ENCODE data around the gene FBLN2.

The FBLN2 gene

GRCh38 chr3:13532085-13532484, 16.8 kb upstream of the FBLN2 start:
- no peaks in the 10 kb centered on the region for H3K4me1 ChIP-seq (ENCODE audit: control insufficient read depth in 1 of 2, insufficient read depth in 1 of 2, low read depth in 1 of 2, low read length in 1 of 2)
- H3K27ac ChIP-seq, result no peak overlapping the region
- peaks cover 4% of the 10 kb centered on the region for H3K27me3 ChIP-seq
- H3K36me3 ChIP-seq, result no peaks in the 10 kb centered on the region
- H3K9me3 ChIP-seq, result no peaks in the 10 kb centered on the region
- H3K4me3 ChIP-seq (ENCODE audit: low read depth in 1 of 2, low read length in 1 of 2), result no peak overlapping the region
- TF ChIP-seq CTCF (IDR thresholded peaks at IDR 0.05), result no peak

- Histone ChIP-seq H3K27me3 (peaks cover 8% of the 10 kb centered on the region), H3K36me3 (no peaks in the 10 kb centered on the region), H3K4me1 (ENCODE audit: control insufficient read depth in 1 of 2, insufficient read depth in 1 of 2, low read depth in 1 of 2, low read length in 1 of 2) (no peaks in the 10 kb centered on the region), H3K4me3 (ENCODE audit: low read depth in 1 of 2, low read length in 1 of 2) (no peak overlapping the region), H3K9me3 (no peaks in the 10 kb centered on the region), H3K27ac (no peak overlapping the region)
- TF ChIP-seq CTCF (IDR thresholded peaks at IDR 0.05), result no peak
Observed at GRCh38 chr3:13532631-13533030, 16.3 kb upstream of the FBLN2 start.

GRCh38 chr3:13533885-13534301, 15.0 kb upstream of the FBLN2 start:
- no peak for TF ChIP-seq CTCF (IDR thresholded peaks at IDR 0.05)
- Histone ChIP-seq H3K36me3 (no peaks in the 10 kb centered on the region), H3K4me3 (ENCODE audit: low read depth in 1 of 2, low read length in 1 of 2) (no peak overlapping the region), H3K4me1 (ENCODE audit: control insufficient read depth in 1 of 2, insufficient read depth in 1 of 2, low read depth in 1 of 2, low read length in 1 of 2) (no peaks in the 10 kb centered on the region), H3K9me3 (no peaks in the 10 kb centered on the region), H3K27ac (no peak overlapping the region), H3K27me3 (peaks cover 8% of the 10 kb centered on the region)

GRCh38 chr3:13535526-13535875, 13.4 kb upstream of the FBLN2 start:
- no peaks in the 10 kb centered on the region for H3K9me3 ChIP-seq
- no peak for TF ChIP-seq CTCF (IDR thresholded peaks at IDR 0.05)
- H3K4me3 ChIP-seq (ENCODE audit: low read depth in 1 of 2, low read length in 1 of 2), result no peak overlapping the region
- H3K4me1 ChIP-seq (ENCODE audit: control insufficient read depth in 1 of 2, insufficient read depth in 1 of 2, low read depth in 1 of 2, low read length in 1 of 2), result no peaks in the 10 kb centered on the region
- peaks cover 8% of the 10 kb centered on the region for H3K27me3 ChIP-seq
- H3K27ac ChIP-seq, result no peak overlapping the region
- no peaks in the 10 kb centered on the region for H3K36me3 ChIP-seq

GRCh38 chr3:13535905-13536304, 13.0 kb upstream of the FBLN2 start:
- no peak for TF ChIP-seq CTCF (IDR thresholded peaks at IDR 0.05)
- no peak overlapping the region for H3K27ac ChIP-seq
- H3K9me3 ChIP-seq, result no peaks in the 10 kb centered on the region
- no peak overlapping the region for H3K4me3 ChIP-seq (ENCODE audit: low read depth in 1 of 2, low read length in 1 of 2)
- no peaks in the 10 kb centered on the region for H3K36me3 ChIP-seq
- H3K4me1 ChIP-seq (ENCODE audit: control insufficient read depth in 1 of 2, insufficient read depth in 1 of 2, low read depth in 1 of 2, low read length in 1 of 2), result no peaks in the 10 kb centered on the region
- peaks cover 8% of the 10 kb centered on the region for H3K27me3 ChIP-seq

GRCh38 chr3:13536432-13536831, 12.5 kb upstream of the FBLN2 start:
- Histone ChIP-seq H3K27me3 (peaks cover 8% of the 10 kb centered on the region), H3K9me3 (no peaks in the 10 kb centered on the region), H3K4me3 (ENCODE audit: low read depth in 1 of 2, low read length in 1 of 2) (no peak overlapping the region), H3K36me3 (no peaks in the 10 kb centered on the region), H3K27ac (no peak overlapping the region), H3K4me1 (ENCODE audit: control insufficient read depth in 1 of 2, insufficient read depth in 1 of 2, low read depth in 1 of 2, low read length in 1 of 2) (no peaks in the 10 kb centered on the region)
- no peak for TF ChIP-seq CTCF (IDR thresholded peaks at IDR 0.05)

Measured in neutrophil (primary cell).